Body of pancreas (tissue), 4 donors: ENCODE results near the gene DTL.

Source experiments
- CTCF ChIP-seq, 7 experiments: fragments of 450-650 bp in 4 of 7; fragments of 200-600 bp in 3 of 7; sonication (generic) in 3 of 7; IDR thresholded peaks; one replicate each; pipeline ENCODE4 v1.5.1; 2016 to 2019; ENCODE audit warnings: antibody characterized with exemption in 7 of 7
- POLR2A ChIP-seq, 3 donors: fragments of 450-650 bp; IDR thresholded peaks; one replicate each; pipeline ENCODE4 v1.6.1; 2016; ENCODE audit warnings: antibody characterized with exemption in 3 of 3, mild to moderate bottlenecking in 2 of 3

GRCh38 chr1:212106286-212106792 lies 70.8 kb downstream of the DTL start:
- no peak for TF ChIP-seq POLR2A (IDR thresholded peaks at IDR 0.05)
- TF ChIP-seq CTCF (IDR thresholded peaks at IDR 0.05): no peak
